SK-N-MC (cell line): ENCODE results near the gene SARM1.

Source experiments
- DNase-seq: peaks from one replicate; pipeline ENCODE4 v3.0.0-alpha.2; 2011; ENCODE audit warnings: low read depth, low spot score
- H3K27ac ChIP-seq: fragments of 200-600 bp; sonication (generic); 2 replicates; pipeline ENCODE4 v1.5.1; 2016; ENCODE audit warnings: mixed run types
- H3K36me3 ChIP-seq: fragments of 200-600 bp; sonication (generic); 2 replicates; pipeline ENCODE4 v1.6.1; 2017; ENCODE audit warnings: antibody characterized with exemption, low read length, mixed read lengths; ENCODE audit not compliant: insufficient read depth
- H3K4me3 ChIP-seq: fragments of 200-600 bp; sonication (generic); 2 replicates; pipeline ENCODE4 v1.5.1; 2016
- H3K9ac ChIP-seq: fragments of 200-600 bp; sonication (generic); 2 replicates; pipeline ENCODE4 v1.8.0; 2017; ENCODE audit warnings: mixed run types, mixed read lengths; ENCODE audit not compliant: insufficient read length
- H3K9me3 ChIP-seq: fragments of 200-600 bp; sonication (generic); 2 replicates; pipeline ENCODE4 v1.6.1; 2017; ENCODE audit warnings: low read depth, mild to moderate bottlenecking, antibody characterized with exemption, low read length, moderate library complexity, mixed read lengths
- EZH2 ChIP-seq: fragments of 200-600 bp; sonication (generic); IDR thresholded peaks from one replicate; pipeline ENCODE4 v1.6.1; 2017; ENCODE audit warnings: antibody characterized with exemption
- FOXP2 ChIP-seq: optimal IDR thresholded peaks from 2 replicates; pipeline ENCODE3; 2011; ENCODE audit warnings: mild to moderate bottlenecking, moderate library complexity; ENCODE audit not compliant: insufficient read depth; ENCODE audit errors: extremely low read length, control extremely low read depth
- POLR2AphosphoS5 ChIP-seq: IDR thresholded peaks from 2 replicates; pipeline ENCODE4 v1.6.1; 2012; ENCODE audit warnings: mild to moderate bottlenecking, low read depth, low read length, borderline replicate concordance

SARM1 gene

GRCh38 chr17:28345419-28346198, 25.9 kb upstream of the SARM1 start:
- Histone ChIP-seq H3K9ac (no peak overlapping the region), H3K36me3 (peaks cover 55% of the 10 kb centered on the region), H3K9me3 (no peaks in the 10 kb centered on the region), H3K4me3 (no peak overlapping the region), H3K27ac (no peak overlapping the region)
- DNase-seq: no peak
- TF ChIP-seq FOXP2 (no peak), POLR2AphosphoS5 (peak; percentile 27; the same call in 1 of the 2 replicates), EZH2 (no peak)

GRCh38 chr17:28346199-28346580, 25.3 kb upstream of the SARM1 start:
- no peaks in the 10 kb centered on the region for H3K9me3 ChIP-seq
- H3K9ac ChIP-seq: no peak overlapping the region
- TF ChIP-seq FOXP2 (no peak), POLR2AphosphoS5 (no peak), EZH2 (no peak)
- no peak overlapping the region for H3K27ac ChIP-seq
- H3K4me3 ChIP-seq: no peak overlapping the region
- peaks cover 59% of the 10 kb centered on the region for H3K36me3 ChIP-seq
- DNase-seq: no peak

DNA sequence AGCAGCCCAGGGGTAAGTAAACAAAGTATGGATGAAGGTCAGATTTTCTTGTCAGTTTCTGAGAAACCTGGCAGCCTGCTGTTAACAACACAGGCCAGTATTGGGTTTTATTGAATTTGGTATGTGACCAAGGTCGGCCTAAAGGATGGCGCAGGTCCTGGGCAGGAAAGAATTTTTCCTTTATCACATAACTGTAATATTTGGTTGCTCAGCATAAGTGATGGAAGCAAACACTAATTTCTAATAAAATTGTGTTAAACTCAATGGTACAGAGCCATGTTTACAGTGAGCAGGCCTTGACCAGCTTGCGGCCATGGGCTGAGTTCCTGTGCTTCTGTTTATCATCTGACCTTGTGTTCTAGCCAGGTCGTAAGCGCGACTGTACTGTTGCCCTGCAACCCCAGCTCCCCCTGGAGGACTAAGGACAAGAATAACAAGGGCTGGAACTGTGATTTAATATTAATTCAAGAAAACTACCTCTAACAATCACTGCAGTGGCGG, 24.7 kb upstream of the SARM1 start:
- no peak overlapping the region for H3K27ac ChIP-seq
- DNase-seq: no peak
- peaks cover 59% of the 10 kb centered on the region for H3K36me3 ChIP-seq
- no peak for TF ChIP-seq EZH2
- TF ChIP-seq POLR2AphosphoS5: no peak
- no peak for TF ChIP-seq FOXP2
- no peak overlapping the region for H3K9ac ChIP-seq
- no peak overlapping the region for H3K4me3 ChIP-seq
- no peaks in the 10 kb centered on the region for H3K9me3 ChIP-seq

GRCh38 chr17:28347261-28347891, 24.1 kb upstream of the SARM1 start:
- DNase-seq: no peak
- peaks cover 56% of the 10 kb centered on the region for H3K36me3 ChIP-seq
- H3K9me3 ChIP-seq: no peaks in the 10 kb centered on the region
- H3K4me3 ChIP-seq: no peak overlapping the region
- H3K27ac ChIP-seq: no peak overlapping the region
- TF ChIP-seq POLR2AphosphoS5 (no peak; the same call in 1 of the 2 replicates), EZH2 (no peak), FOXP2 (no peak)
- no peak overlapping the region for H3K9ac ChIP-seq

GRCh38 chr17:28348979-28349378, 22.5 kb upstream of the SARM1 start:
- no peak for DNase-seq
- H3K36me3 ChIP-seq: peaks cover 68% of the 10 kb centered on the region

DNA sequence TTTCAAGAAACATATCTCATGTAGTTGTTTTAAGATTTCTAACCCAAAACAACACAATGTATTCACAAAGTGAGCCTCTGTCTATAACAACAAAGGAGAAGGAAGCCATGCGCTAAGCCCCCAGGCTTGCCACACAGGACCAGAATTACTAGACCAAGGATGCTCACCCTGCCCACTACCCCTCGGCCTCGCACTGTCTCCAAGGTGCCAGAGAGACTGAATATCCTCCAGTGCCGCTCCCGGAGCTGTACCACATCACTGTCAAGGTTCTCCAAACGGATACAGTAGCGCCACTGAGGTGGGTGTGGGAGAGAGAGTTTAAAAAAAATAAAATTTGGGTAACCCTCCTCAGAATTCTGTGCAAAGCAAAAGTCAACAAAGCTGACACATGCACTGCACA, 21.2 kb upstream of the SARM1 start:
- no peaks in the 10 kb centered on the region for H3K9me3 ChIP-seq
- H3K27ac ChIP-seq: no peak overlapping the region
- no peak for DNase-seq
- peaks cover 73% of the 10 kb centered on the region for H3K36me3 ChIP-seq
- no peak overlapping the region for H3K4me3 ChIP-seq
- no peak overlapping the region for H3K9ac ChIP-seq
- TF ChIP-seq POLR2AphosphoS5 (no peak), EZH2 (no peak), FOXP2 (no peak)

More at GRCh38 chr17:28348979-28349378, 22.5 kb upstream of the SARM1 start:
- H3K27ac ChIP-seq: no peak overlapping the region
- TF ChIP-seq EZH2 (no peak), FOXP2 (no peak), POLR2AphosphoS5 (no peak; the same call in 1 of the 2 replicates)
- no peak overlapping the region for H3K4me3 ChIP-seq
- no peaks in the 10 kb centered on the region for H3K9me3 ChIP-seq
- H3K9ac ChIP-seq: no peak overlapping the region

DNA sequence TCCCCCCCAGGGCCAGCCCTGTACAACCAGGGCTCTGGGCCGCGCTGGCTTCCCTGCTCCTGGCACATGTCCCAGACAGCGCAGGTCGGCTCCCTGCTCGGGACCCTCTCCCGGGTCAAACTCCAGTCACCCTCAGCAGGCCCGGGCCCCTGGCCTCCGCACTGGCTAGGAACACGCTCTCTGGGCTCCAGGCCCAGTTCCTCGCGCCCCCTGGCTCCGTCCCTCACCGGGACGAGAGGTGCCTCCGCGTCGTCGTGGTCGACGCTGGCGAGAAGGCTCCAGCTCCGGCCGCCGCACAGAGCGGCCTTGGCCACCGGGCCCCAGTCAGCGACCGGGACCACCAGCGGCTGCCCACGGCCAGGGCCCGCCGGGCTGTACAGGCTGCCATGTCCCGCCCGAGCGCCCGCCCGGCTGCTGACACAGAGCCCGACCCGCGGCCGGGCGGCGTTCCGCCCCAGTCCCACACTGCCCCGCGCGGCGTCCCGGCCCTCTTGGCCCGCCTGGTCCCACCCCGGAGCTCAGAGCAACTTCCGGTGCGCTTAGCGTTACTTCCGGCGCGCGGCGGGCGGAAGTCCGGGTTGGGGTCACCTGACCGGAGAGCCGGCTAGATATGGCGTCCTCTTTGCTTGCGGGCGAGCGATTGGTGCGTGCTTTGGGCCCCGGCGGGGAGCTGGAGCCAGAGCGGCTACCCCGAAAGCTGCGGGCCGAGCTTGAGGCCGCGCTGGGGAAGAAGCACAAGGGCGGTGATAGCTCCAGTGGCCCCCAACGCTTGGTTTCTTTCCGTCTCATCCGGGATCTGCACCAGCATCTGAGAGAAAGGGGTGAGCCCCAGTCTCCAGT, 14.2 kb upstream of the SARM1 start, which contains the start of gene POLDIP2:
Gene POLDIP2, minus strand, starts transcription at position 467 of the 840 bp plus-strand sequence. Its CDS starts 79 bp downstream, at position 388.
- Histone ChIP-seq H3K27ac (peak within 1 kb of the TSS; percentile 49; the same call in 1 of the 2 replicates), H3K36me3 (peaks cover 48% of the 10 kb centered on the region), H3K9me3 (no peaks in the 10 kb centered on the region), H3K4me3 (peak within 1 kb of the TSS; percentile 97), H3K9ac (peak within 1 kb of the TSS; percentile 99)
- TF ChIP-seq POLR2AphosphoS5 (peak; percentile 66), FOXP2 (peak; percentile 26), EZH2 (no peak)
- peak; percentile 20 for DNase-seq
